DMS114 treated with DMSO at 0.1 percent for 48 hours (cell line): Measurements from ENCODE around the gene NSUN5.
"Not testable (repeated sequence)": the region's sequence is repeated elsewhere in the genome, so short reads cannot be mapped to it uniquely, and the experiment has no call there.

Experiments used
- DNase-seq: peaks from one replicate; lab custom pipeline; 2025; ENCODE audit not compliant: unreplicated experiment; lab: John Stamatoyannopoulos, UW

The NSUN5 gene

DNA sequence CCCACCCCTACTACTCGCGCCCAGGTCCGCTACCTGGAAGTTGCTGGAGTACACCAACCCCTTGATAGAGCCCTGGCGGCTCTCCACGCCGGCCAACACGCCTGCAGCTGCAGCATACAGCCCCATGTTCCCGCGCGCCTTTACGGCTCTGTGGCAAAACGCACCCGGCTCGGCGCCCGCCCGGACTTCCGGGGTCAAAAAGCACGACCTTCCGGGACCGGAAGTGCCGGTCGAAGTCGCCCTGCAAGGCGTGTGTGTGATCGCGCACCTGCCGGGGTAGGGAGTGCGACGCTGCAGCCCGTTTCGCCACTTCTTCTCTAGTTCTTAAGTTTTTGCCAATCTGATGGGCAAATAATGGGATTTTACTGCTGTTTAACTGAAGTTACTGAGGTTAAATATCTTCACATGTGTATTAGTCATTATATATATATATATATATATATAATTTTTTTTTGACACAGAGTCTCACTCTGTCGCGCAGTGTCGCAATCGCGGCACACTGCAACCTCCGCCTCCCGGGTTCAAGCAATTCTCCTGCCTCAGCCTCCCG is at the start of gene NSUN5:
Gene NSUN5 (minus strand): TSS at position 162 of the 550 bp plus-strand sequence. CDS start 36 bp downstream, at position 126.
- DNase-seq: peak; percentile 50

GRCh38 chr7:73356159-73356558 is 47.5 kb upstream of the NSUN5 start:
- no peak for DNase-seq

GRCh38 chr7:73354821-73355220 is 46.2 kb upstream of the NSUN5 start:
- no peak for DNase-seq

- no peak for DNase-seq
Observed at GRCh38 chr7:73354196-73354595, 45.6 kb upstream of the NSUN5 start.

GRCh38 chr7:73353243-73353642 is 44.6 kb upstream of the NSUN5 start:
- DNase-seq: no peak

DNA sequence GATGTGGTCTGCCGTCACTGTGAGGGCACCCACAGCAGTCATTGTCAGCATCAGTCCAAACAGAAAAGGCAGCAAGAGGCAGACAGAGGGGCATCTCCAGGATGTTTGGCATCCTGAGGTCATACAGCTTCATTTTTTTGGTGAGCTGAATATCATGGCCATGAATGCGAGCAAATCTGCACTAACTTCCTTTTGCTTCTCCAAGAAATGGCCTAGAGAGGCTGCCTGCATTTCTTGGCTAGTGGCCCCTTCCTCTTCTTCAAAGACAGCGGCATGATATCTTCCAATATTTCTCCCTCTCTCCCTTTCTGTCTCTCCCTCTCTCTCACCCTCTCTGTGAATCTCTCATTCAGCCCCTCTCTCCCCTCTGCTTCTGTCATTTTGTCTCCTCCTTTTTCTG is 44.2 kb upstream of the NSUN5 start:
- DNase-seq: no peak

GRCh38 chr7:73351447-73352167 is 43.0 kb upstream of the NSUN5 start:
- no peak for DNase-seq

DNA sequence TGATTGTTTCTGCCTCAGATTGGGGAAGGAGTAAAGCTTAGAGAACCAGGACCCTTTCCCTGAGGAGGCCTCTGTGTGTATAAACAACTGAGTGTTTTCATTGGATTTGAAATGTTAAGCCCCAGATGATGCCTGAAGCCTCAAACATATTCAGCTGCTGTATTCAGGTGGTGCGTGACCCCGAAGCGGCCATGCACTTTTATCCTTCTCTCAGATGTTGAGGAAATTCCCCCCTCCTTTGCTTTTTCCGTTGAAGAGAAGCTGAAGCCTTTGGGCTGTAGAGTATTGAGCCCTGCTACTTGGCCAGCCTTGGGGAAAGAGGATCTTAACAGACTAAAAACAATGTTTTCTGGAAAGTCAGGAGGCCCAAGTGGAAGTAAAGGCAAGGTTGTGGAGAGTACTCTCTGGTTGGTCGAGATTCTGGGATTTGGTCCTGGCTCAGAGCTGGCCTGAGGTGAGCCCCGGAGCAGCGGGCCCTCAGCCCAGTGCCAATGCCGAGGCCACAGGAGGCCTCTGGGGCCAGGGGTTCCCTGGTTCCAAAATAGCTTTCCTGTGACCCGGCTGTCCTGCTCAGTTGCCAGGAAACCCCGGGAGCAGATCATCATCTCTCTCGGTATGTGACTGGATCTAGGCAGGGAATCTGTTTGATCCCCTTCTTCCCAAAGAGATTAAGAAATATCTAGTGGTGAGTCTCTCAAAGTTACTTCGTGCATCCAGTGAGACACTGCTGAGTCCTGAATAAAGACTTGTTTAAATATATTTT is 41.9 kb upstream of the NSUN5 start:
- no peak for DNase-seq

DNA sequence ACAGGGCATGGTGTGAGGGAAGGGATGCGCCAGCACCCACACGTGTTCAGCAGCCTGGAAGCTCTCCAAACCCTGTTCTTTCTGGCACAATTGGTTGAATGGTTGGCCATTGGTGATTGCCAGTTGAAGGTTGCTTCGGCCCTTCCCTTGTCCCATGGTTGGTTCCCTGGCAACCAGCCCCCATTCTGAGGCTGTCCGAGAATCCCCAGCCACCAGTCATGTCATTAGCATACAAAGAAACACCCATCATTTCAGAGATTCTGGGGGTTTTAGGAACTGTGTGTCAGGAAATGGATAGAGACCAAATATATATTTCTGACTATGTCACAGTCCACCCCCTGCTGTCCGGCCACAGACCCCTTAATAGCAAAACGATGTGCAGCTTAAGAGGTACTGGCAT is 41.1 kb upstream of the NSUN5 start:
- DNase-seq: no peak

DNA sequence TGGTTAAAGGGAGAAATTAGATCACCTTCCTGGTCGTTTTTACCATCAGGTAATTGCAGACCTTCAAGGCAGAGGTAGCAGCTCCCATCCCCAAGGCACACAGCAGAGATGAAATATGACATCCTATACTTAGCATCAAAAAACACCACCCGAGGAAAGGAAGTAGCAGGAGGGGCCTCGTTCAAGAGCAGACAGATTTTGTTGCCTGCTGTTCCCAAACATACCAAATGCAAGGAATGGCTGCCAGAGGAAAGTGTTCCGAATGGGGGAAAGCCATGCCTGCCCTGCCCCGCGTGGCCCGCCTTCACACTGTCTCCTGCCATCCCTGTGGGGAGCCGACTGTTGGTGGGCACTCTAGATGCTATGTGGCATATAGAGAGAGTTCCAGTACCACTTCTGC is 37.3 kb upstream of the NSUN5 start:
- no peak for DNase-seq

DNA sequence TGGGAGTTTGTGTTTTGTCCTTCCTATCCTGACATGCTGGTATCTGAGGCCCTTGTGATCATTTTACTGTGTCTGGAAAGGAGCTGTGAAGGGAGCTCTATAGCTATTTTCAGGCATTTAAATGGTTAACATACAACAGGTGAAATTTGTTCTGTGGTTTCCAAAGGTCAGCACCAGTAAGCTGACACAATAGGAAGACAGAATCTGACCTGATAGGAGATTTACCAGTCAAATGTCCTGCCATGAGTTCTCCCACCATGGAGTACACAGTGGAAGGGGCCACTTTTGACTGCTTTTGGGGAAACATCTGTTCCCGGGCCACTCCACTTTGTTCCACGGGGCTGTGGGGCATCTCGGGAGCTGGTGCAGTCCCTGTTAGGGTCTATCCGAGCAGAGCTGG is 36.9 kb upstream of the NSUN5 start:
- DNase-seq: no peak

DNA sequence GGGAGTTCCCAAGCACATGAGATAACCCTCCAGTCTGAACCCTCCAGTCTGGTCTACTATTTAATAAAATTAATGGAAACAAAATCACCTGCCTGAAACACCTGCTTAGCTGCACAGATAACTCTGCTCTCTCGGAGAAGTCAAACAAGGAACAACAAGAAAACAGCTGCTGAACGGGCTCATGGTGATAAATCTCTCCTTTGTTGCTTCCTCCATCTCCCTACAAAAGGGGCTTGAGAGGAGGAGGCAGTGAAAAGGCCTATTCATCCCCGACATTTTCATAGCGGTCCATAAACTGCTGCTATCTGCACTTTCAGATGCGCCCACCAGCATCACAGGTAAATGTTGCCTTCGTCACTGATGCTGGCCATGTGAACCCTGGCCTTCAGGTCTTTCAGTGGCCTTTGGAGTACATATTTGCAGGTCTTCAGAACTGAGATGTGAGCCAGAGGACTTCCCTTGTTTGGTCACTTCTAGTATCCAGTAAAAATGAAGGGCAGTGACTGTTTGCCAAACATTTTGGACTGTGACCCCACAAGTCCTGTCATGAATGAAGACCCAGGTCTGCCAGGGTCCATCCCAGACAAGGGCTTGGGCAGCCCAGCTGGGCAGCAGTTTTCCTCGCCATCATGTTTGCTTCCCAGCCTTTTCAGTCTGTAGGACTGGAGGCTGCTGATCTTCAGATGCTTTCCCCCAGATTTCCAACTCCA is 35.2 kb upstream of the NSUN5 start:
- DNase-seq: no peak

DNA sequence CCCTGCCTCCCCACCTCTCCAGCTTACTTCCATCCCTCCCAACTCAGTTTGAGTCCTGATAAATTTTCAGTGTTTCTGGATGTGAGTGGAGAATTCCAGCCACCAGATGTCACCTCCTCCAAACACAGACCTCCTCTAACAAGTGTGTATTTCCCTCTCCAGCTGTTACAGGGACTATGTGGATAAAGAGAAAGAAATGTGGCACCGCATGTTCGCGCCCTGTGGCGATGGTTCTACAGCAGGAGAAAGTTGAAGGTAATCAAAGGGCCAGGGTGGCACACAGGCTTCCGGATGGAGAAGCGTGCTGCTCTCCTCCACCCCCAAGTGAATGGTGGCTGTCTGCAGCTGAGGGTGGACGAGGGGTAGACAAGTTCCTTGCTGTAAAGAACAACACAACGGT is 34.0 kb upstream of the NSUN5 start:
- peak; percentile 46 for DNase-seq

- DNase-seq: no peak
Observed at GRCh38 chr7:73341877-73342276, 33.3 kb upstream of the NSUN5 start.

GRCh38 chr7:73340514-73340913 is 31.9 kb upstream of the NSUN5 start:
- no peak for DNase-seq

DNA sequence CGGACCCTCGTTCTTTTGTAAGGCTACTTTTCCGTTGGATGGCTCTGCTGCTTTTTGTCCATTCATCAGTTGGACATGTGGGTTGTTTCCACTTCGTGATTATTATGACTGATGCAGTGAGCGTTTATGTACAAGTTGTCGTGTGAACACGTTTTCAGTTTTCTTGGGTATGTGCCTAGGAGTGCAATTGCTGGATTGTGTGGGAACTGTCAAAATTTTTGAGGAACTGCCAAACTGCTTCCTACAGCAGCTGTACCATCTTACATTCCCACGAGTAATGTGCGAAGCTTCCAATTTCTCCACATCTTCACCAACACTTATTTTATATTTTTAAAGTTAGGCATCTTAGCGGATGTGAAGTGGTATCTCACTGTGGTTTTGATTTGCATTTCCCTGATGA is 29.7 kb upstream of the NSUN5 start:
- DNase-seq: no peak

DNA sequence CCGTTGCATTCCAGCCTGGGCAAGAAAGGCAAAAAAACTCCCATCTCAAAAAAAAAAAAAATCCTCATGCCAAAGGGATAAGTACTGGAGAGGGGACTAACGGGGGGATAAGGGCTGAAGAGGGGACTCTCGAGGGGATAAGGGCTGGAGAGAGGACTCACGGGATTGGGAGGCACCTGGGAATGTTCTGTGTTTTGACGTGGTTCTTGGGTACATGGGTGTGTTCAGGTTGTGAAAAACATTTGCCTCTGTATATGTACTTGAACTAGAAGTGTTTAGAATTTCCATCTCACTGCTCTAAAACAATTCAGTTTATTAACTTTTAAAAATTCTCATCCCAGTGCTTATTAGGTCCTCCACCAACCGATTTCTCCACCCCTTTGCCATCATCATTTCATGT is 23.8 kb upstream of the NSUN5 start:
- no peak for DNase-seq

DNA sequence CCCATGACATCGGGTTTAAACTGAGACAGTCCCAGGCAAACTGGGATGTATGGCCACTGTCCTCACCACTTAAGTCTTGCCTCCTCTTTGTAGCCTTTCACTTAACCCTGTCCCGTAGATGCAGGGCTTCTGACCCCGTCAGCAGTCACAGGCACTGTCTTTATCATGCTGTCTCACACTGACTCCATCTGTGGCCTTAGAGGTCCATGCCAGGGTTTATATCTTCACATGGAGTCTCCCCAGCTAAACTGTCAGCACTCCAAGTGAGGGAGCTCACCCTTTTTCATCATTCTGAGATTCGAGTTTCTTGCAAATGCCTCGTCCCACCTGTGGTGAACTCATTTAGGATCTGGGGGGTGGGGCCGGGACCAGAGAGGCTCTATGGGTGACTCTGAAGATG is 22.1 kb upstream of the NSUN5 start:
- no peak for DNase-seq

GRCh38 chr7:73329861-73330581 is 21.4 kb upstream of the NSUN5 start:
- DNase-seq: no peak

DNA sequence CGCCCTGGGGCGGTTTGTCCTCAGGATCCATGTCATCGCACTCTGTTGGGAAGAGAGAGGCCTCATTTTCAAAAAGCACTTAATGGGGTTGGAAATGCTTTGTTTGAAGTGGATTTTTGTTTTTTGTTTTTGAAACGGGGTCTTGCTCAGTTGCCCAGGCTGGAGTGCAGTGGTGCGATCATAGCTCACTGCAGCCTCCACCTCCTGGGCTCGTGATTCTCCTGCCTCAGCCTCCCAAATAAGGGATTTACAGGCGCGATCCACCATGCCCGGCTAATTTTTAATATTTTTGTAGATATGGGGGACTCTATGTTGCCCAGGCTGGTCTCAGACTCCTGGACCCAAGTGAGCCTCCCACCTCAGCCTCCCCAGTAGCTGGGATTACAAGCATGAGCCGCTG is 20.1 kb upstream of the NSUN5 start:
- no peak for DNase-seq

GRCh38 chr7:73327922-73328321 is 19.3 kb upstream of the NSUN5 start, which contains the start of the genes FKBP6 and TRIM50:
TSS of gene FKBP6 (plus strand) at chr7:73328161. CDS start at chr7:73328429, 268 bp downstream.
TSS of gene TRIM50 (minus strand) at chr7:73328082. CDS start at chr7:73324787, 3,295 bp downstream.
- not testable (repeated sequence) for DNase-seq
